Lower leg skin (tissue), 4 donors: Measurements from ENCODE around the gene SCYGR2. TPM values are rescaled to one million over a fixed set of nuclear protein-coding genes. Genes with fewer than 3 reads are reported as not detected.

Source experiments
- DNase-seq, 2 donors: peaks; one replicate each; pipeline ENCODE4 v3.0.0-alpha.2; 2019; ENCODE audit warnings: low spot score in 2 of 2
- H3K4me3 ChIP-seq: fragments of 200-600 bp; sonication (generic); 2 replicates; pipeline ENCODE4 v1.5.1; 2017; ENCODE audit warnings: mild to moderate bottlenecking, low read depth; ENCODE audit not compliant: poor library complexity, severe bottlenecking
- CTCF ChIP-seq, 3 donors: fragments of 450-650 bp; IDR thresholded peaks; one replicate each; pipeline ENCODE4 v1.5.1; 2016; ENCODE audit warnings: antibody characterized with exemption in 3 of 3, mild to moderate bottlenecking in 3 of 3, moderate library complexity in 2 of 3
- POLR2A ChIP-seq, 2 donors: fragments of 450-650 bp; IDR thresholded peaks; one replicate each; pipeline ENCODE4 v1.6.1; 2016 to 2017; ENCODE audit warnings: antibody characterized with exemption in 2 of 2, mild to moderate bottlenecking in 1 of 2, moderate library complexity in 1 of 2
- WGBS, 2 donors: methylation state at CpG; one replicate each; pipeline ENCODE4 v1.1.5; 2018; 5-methylcytosine and 5-hydroxymethylcytosine counted together
- intact Hi-C: fragments of 100-400 bp; cut with DNase I; formaldehyde crosslinking; loops from one replicate; pipeline ENCODE4 v1.15.0; 2023; ENCODE audit warnings: low total_unique reads
- total RNA-seq, 4 donors: library from RNA; depleted of rRNA; stranded (reverse); fragments of >200 nt; gene quantifications; one replicate each; pipeline ENCODE4 v1.1.0, GENCODE V29; 2016

SCYGR2 gene
- total RNA-seq, 4 donors from 2014 or later, result 12.5 TPM; not detected in 3

DNA sequence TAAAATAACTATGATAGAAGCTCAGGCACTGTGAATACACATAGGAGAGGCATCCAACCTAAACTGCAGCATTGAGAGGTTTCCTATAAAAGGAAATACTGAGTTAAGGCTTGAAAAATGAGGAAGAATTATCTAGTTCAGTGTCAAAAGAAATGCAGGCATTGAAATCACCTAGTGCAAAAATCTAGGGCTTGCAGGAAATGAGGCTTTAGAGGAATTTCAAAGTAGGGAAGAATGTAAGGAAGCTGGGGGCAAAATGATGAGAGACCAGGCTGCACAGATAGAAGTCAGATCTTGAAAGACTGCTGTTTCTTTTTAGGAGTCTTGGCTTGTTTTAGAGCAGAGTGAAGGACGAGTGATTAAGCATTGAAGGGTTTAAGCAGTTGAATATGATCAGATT lies 28.1 kb upstream of the SCYGR2 start:
- no peak for DNase-seq
- TF ChIP-seq POLR2A (IDR thresholded peaks at IDR 0.05) (no peak), CTCF (IDR thresholded peaks at IDR 0.05) (no peak)
- no peak overlapping the region for H3K4me3 ChIP-seq
- 29 to 35% methylated on average over 1 of the region's 1 CpG for WGBS, 2 donors
- intact Hi-C loops, result no loop called here

GRCh38 chr2:227576110-227576509 lies 22.6 kb upstream of the SCYGR2 start:
- intact Hi-C loops, result no loop called here
- TF ChIP-seq POLR2A (IDR thresholded peaks at IDR 0.05) (no peak), CTCF (IDR thresholded peaks at IDR 0.05) (no peak)
- DNase-seq, result no peak
- no peak overlapping the region for H3K4me3 ChIP-seq

DNA sequence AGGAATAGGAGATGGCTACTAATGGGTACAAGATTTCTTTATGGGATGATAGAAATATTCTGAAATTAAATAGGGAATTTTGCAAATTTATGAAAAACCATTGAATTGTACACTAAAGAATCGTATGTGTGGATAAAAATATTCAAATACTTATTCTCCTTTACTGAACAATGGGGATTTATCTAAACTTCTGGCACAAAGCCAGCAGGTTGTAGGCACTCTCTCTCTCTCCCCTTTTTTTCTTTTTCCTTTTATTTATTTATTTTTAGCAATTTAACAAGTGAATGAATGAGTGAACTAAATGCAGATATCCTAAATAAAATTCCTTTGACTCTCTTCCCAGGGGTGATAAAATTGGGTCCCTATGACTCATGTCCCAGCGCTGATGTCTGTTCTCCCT lies 21.9 kb upstream of the SCYGR2 start:
- intact Hi-C loops, result no loop called here
- TF ChIP-seq CTCF (IDR thresholded peaks at IDR 0.05), result no peak
- no peak for TF ChIP-seq POLR2A (IDR thresholded peaks at IDR 0.05)
- H3K4me3 ChIP-seq, result no peak overlapping the region
- WGBS, 2 donors, result 67 to 72% methylated on average over 2 of the region's 2 CpGs
- no peak for DNase-seq

- 36 to 39% methylated on average over 2 of the region's 2 CpGs for WGBS, 2 donors
- no peak overlapping the region for H3K4me3 ChIP-seq
- intact Hi-C loops, result no loop called here
- TF ChIP-seq CTCF (IDR thresholded peaks at IDR 0.05), result no peak
- no peak for TF ChIP-seq POLR2A (IDR thresholded peaks at IDR 0.05)
- no peak for DNase-seq
Observed at GRCh38 chr2:227577555-227577954, 21.1 kb upstream of the SCYGR2 start.

DNA sequence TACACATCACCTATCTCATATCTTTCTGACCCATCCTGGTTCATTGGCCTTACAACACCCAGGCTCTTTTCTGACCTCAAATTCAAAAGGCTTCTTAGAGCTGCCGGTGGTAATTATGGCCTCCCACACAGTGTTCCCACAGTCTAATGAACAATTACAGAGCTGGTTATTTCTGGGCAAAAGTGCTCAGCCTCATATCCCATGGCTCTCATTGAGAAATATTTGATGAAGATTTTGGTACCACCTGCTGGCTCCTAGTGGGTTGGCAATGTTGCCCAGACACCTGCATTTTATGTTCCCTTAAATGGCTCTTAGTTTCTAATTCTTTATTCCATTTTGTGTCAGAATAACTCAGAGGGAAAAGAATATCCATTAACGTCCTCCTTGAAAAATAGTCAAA lies 20.1 kb upstream of the SCYGR2 start:
- WGBS, 2 donors, result 75 to 77% methylated on average over 2 of the region's 2 CpGs
- no peak for DNase-seq
- TF ChIP-seq POLR2A (IDR thresholded peaks at IDR 0.05) (no peak), CTCF (IDR thresholded peaks at IDR 0.05) (no peak)

DNA sequence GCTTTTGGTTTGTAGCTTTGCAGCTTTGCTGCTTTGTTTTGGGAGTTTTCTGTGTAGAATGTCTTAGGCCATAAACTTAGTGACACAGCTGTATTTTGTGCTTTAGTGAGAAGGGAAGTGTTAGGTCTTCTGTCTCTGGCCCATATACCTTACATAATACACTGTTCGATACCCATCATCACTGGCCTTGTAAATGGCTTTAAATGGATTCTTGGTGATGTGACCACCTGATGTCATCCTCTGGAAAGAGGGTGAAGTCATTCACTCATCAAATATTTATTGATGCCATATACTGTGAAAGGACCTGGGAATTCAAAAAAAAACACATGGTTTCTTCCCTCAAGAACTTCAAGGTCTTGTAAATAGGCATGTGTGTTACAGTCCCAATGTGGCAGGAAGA lies 18.9 kb upstream of the SCYGR2 start:
- 89 to 100% methylated on average over 1 of the region's 1 CpG for WGBS, 2 donors
- no peak for DNase-seq
- intact Hi-C loops, result no loop called here
- no peak overlapping the region for H3K4me3 ChIP-seq
- no peak for TF ChIP-seq CTCF (IDR thresholded peaks at IDR 0.05)
- TF ChIP-seq POLR2A (IDR thresholded peaks at IDR 0.05), result no peak

More for the DNA sequence above, 20.1 kb upstream of the SCYGR2 start:
- intact Hi-C loops, result no loop called here
- no peak overlapping the region for H3K4me3 ChIP-seq
